Thyroid gland (tissue), 4 donors: Measurements from ENCODE around the gene HYI.

Experiments
- POLR2A ChIP-seq, 2 donors: fragments of 450-650 bp; IDR thresholded peaks; one replicate each; pipeline ENCODE4 v1.6.1; 2017; ENCODE audit warnings: antibody characterized with exemption in 2 of 2, mild to moderate bottlenecking in 2 of 2, moderate library complexity in 1 of 2
- TF ChIP-seq, protein P1 (sequence below), 6 experiments: fragments of 200-600 bp in 3 of 6; fragments of 450-650 bp in 3 of 6; sonication (generic) in 3 of 6; IDR thresholded peaks; one replicate each; pipeline ENCODE4 v1.5.1; 2016 to 2019; ENCODE audit warnings: antibody characterized with exemption in 6 of 6, mild to moderate bottlenecking in 2 of 6, inconsistent platforms in 1 of 6, moderate library complexity in 1 of 6

DNA sequence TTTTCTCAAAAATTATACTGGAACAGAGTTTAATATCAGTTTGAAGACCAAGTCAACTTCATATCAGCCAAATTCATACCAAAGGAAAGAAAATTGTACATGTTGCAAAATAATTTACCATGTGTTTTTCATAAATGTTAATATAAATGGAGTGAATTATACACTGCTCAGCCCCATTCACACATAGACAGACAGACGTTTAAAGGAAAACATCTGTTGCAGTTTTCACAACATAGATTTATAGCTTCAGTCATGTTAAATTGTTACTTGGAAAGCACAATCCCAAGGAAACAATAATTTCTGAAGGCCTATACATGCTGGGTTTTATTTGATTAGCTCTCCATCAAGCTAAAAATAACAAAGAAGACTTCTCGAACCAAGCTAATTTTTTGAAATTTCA, 27.8 kb upstream of the HYI start:
- TF ChIP-seq, protein P1, sequence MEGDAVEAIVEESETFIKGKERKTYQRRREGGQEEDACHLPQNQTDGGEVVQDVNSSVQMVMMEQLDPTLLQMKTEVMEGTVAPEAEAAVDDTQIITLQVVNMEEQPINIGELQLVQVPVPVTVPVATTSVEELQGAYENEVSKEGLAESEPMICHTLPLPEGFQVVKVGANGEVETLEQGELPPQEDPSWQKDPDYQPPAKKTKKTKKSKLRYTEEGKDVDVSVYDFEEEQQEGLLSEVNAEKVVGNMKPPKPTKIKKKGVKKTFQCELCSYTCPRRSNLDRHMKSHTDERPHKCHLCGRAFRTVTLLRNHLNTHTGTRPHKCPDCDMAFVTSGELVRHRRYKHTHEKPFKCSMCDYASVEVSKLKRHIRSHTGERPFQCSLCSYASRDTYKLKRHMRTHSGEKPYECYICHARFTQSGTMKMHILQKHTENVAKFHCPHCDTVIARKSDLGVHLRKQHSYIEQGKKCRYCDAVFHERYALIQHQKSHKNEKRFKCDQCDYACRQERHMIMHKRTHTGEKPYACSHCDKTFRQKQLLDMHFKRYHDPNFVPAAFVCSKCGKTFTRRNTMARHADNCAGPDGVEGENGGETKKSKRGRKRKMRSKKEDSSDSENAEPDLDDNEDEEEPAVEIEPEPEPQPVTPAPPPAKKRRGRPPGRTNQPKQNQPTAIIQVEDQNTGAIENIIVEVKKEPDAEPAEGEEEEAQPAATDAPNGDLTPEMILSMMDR (IDR thresholded peaks at IDR 0.05) = no peak
- no peak for TF ChIP-seq POLR2A (IDR thresholded peaks at IDR 0.05)
